Stomach smooth muscle (tissue), 2 donors: ENCODE data around the gene PPIL3.
"Not testable (repeated sequence)": the region's sequence is repeated elsewhere in the genome, so short reads cannot be mapped to it uniquely, and the experiment has no call there.

Experiments used
- H3K27ac ChIP-seq: one replicate; pipeline ENCODE4 v1.7.0; 2013; ENCODE audit warnings: mild to moderate bottlenecking, low read length, inconsistent platforms
- H3K27me3 ChIP-seq, 2 donors: one replicate each; pipeline ENCODE4 v1.7.0; 2013; ENCODE audit warnings: low read length in 2 of 2; ENCODE audit not compliant: insufficient read depth in 2 of 2, control insufficient read depth in 1 of 2
- H3K36me3 ChIP-seq, 2 donors: one replicate each; pipeline ENCODE4 v1.7.0; 2013; ENCODE audit warnings: low read length in 2 of 2; ENCODE audit not compliant: control insufficient read depth in 2 of 2, insufficient read depth in 2 of 2
- H3K4me1 ChIP-seq: one replicate; pipeline ENCODE4 v1.7.0; 2013; ENCODE audit warnings: low read length; ENCODE audit not compliant: control insufficient read depth, insufficient read depth
- H3K4me3 ChIP-seq, 2 donors: one replicate each; pipeline ENCODE4 v1.7.0; 2013; ENCODE audit warnings: low read length in 2 of 2
- H3K9ac ChIP-seq, 2 donors: one replicate each; pipeline ENCODE4 v1.7.0; 2013; ENCODE audit warnings: low read length in 2 of 2, mild to moderate bottlenecking in 1 of 2
- H3K9me3 ChIP-seq, 2 donors: one replicate each; pipeline ENCODE4 v1.7.0; 2013; ENCODE audit warnings: low read length in 2 of 2; ENCODE audit not compliant: control insufficient read depth in 2 of 2
- donor health status: healthy.
- donor health status: Pancreatic carcinoma.

PPIL3 gene

DNA sequence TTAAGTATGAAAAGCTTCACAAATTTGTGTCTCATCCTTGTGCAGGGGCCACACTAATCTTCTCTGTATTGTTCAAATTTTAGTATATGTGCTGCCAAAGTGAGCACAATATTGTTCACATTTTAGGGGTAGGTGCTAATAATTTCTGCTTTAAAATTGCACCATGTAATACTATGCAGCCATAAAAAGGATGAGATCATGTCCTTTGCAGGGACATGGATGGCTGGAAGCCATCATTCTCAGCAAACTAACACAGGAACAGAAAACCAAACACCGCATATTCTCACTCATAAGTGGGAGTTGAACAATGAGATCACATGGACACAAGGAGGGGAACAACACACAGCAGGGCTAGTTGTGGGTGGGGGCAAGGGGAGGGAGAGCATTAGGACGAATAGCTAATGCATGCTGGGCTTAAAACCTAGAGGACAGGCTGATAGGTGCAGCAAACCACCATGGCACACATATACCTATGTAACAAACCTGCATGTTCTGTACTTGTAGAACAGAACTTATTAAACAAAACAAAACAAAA, 7.1 kb downstream of the PPIL3 start:
- not testable (repeated sequence) for H3K9ac ChIP-seq, H3K9me3 ChIP-seq, H3K4me1 ChIP-seq, H3K4me3 ChIP-seq, H3K27ac ChIP-seq, H3K27me3 ChIP-seq
- H3K36me3 ChIP-seq, result peaks cover 18 to 25% of the 10 kb centered on the region in 2 donors

DNA sequence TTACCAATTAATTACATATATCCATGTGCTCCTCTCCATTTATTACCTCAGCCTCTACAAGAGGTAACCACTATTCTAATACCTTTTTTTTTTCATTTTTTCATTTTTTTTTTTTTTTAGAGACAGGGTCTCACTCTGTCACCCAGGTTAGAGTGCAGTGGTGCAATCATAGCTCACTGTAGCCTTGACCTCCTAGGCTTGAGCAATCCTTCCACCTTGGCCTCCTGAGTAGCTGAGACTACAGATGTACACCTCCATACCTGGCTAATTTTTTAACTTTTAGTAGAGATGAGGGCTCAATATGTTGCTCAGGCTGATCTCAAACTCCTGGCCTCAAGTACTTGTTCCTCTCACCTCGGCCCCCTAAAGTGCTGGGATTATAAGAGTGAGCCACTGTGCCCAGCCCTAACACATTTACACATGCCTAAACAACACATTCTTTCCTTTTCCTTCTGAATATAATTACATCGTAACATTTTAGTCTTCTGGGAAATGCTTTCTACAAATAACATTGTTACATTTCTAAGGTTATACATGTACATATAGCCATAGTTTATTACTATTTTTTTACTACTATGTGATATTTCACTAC, 10.5 kb downstream of the PPIL3 start:
- H3K9me3 ChIP-seq, result no peaks in the 10 kb centered on the region
- no peak overlapping the region for H3K4me3 ChIP-seq
- peaks cover 14 to 34% of the 10 kb centered on the region in 2 donors for H3K36me3 ChIP-seq
- no peaks in the 10 kb centered on the region for H3K27me3 ChIP-seq
- no peaks in the 10 kb centered on the region for H3K4me1 ChIP-seq
- H3K9ac ChIP-seq, result no peak overlapping the region
- no peak overlapping the region for H3K27ac ChIP-seq

DNA sequence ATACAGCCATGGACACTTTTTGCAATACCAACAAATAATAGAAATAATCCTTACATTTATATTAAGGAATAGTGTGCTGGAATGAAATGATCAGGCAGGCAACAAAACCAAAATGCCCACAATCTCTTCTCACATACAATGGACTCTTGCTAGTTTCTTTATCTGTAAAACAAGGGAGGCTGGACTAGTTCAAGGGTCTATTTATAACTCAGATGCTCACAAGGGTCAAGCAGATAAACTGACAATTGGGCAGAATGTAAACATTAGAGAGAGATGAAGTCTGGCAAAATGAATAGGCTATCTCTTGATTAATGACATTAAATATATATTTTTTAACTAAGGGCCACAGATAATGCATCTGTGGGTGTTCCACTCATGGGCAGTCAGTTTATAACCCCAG, 11.4 kb downstream of the PPIL3 start:
- Histone ChIP-seq H3K27ac (no peak overlapping the region), H3K27me3 (no peaks in the 10 kb centered on the region), H3K4me1 (no peaks in the 10 kb centered on the region), H3K36me3 (peaks cover 14 to 32% of the 10 kb centered on the region in 2 donors), H3K4me3 (no peak overlapping the region), H3K9ac (no peak overlapping the region), H3K9me3 (no peaks in the 10 kb centered on the region)

DNA sequence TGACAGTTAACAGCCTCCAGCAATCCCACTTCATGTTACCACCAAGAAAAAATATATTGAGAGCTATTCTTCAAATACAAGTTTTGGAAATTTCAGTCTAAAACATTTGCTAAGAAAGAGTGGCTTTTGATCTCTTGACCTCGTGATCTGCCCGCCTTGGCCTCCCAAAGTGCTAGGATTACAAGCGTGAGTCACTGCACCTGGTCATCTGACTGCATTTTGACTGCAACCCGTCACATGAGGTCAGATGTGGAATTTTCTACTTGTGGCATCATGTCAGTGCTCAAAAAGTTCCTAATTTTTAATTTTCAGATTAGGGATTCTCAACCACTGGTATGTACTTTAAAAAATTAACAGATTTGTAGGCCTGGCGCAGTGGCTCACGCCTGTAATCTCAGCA, 15.3 kb downstream of the PPIL3 start:
- no peak overlapping the region for H3K27ac ChIP-seq
- H3K27me3 ChIP-seq, result no peaks in the 10 kb centered on the region
- H3K4me1 ChIP-seq, result no peaks in the 10 kb centered on the region
- no peak overlapping the region for H3K9ac ChIP-seq
- H3K36me3 ChIP-seq, result peaks cover 3 to 18% of the 10 kb centered on the region in 2 donors
- no peaks in the 10 kb centered on the region for H3K9me3 ChIP-seq
- H3K4me3 ChIP-seq, result no peak overlapping the region

DNA sequence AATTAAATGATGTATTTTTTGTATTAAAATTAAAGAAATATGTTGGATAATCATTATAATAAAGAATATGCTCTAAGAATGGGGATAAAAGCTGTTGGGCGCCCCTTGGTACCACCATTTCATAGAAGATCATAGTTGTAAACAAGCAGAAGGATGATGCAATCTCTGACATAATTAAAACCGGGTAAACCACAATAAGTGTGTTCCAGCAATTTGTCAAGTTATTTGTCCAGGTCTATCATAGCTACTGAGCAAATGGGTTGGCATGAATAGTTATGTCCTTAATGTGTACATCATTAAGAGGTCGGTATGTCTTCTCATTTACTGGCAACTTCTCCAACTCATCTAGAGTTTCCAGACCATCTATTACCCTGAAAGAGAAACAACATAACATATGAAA, 17.7 kb downstream of the PPIL3 start:
- H3K36me3 ChIP-seq, result peaks cover 3 to 10% of the 10 kb centered on the region in 2 donors
- no peak overlapping the region for H3K9ac ChIP-seq
- H3K4me3 ChIP-seq, result no peak overlapping the region
- H3K27me3 ChIP-seq, result no peaks in the 10 kb centered on the region
- no peak overlapping the region for H3K27ac ChIP-seq
- peaks cover 3% of the 10 kb centered on the region for H3K4me1 ChIP-seq
- no peaks in the 10 kb centered on the region for H3K9me3 ChIP-seq

DNA sequence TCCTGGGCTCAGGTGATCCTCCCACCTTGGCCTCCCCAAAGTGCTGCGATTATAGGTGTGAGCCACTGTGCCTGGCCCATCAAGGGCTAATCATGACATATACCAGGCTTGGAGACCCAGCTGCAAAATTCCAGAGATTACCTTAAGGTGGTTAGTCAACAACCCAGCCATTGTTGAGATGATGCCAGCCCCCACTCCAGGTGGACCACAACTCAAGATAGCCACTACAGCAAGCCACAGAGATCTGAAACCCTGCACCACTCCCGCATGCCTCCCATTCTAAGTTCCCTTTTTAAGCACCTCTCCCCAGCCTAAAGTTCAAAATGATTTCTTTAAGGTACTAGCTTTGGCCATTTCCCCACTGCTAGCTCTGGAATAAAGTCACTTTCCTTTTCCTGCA, 19.9 kb downstream of the PPIL3 start:
- Histone ChIP-seq H3K27ac (no peak overlapping the region), H3K27me3 (no peaks in the 10 kb centered on the region), H3K4me1 (peaks cover 6% of the 10 kb centered on the region), H3K4me3 (no peak overlapping the region), H3K36me3 (peaks cover 2 to 3% of the 10 kb centered on the region in 2 donors), H3K9me3 (no peaks in the 10 kb centered on the region), H3K9ac (no peak overlapping the region)

DNA sequence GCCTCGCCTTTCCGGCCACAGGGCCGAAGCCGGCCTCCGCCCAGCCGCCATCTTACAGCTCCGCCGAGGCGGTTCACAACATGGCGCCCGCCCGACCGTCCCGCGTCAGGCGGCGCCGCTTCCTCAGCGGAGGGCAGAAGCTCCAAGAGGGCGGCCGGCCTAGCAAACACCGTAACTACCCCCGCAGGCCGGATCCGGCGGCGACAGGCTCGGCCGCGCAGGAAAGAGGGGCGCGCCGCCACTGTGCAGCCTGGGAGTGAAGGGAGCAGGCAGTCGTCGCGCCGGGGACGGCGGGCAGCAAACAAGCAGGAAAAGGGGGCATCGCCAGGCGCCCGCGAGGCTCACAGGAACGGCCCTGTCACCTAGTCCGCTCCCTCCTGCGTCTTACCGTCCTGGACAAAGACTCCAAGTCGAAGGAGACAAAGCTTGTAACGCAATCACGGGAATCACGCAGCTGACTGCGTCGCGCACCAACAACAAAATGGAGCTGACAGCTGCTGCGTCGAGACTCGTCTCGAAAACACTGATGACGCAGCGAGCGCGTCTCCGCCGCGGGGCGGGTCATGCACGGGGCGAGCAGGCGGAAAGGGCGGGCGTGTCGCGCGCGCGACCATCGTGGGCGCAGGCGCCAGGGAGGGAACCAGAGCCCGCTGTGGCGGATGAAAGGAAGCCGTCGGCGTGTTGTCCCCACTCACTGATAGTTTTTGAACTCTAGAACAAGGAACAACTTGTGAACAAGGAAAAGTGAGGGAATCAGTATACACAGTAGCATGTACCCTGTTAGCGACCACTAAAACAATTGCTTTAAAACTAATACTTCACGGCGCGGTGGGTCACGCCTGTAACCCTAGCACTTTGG, 24.5 kb downstream of the PPIL3 start, which contains the start of gene CLK1:
Gene CLK1 (minus strand): TSS at position 483 of the 859 bp plus-strand sequence. CDS start 2,796 bp downstream, outside the sequence.
- Histone ChIP-seq H3K36me3 (peaks cover 0 to 2% of the 10 kb centered on the region in 2 donors), H3K27ac (peak within 1 kb of the TSS; percentile 100), H3K4me3 (peak within 1 kb of the TSS; percentile 97 to 99), H3K9me3 (no peaks in the 10 kb centered on the region), H3K9ac (peak within 1 kb of the TSS; percentile 100), H3K4me1 (peaks cover 9% of the 10 kb centered on the region), H3K27me3 (no peaks in the 10 kb centered on the region)

DNA sequence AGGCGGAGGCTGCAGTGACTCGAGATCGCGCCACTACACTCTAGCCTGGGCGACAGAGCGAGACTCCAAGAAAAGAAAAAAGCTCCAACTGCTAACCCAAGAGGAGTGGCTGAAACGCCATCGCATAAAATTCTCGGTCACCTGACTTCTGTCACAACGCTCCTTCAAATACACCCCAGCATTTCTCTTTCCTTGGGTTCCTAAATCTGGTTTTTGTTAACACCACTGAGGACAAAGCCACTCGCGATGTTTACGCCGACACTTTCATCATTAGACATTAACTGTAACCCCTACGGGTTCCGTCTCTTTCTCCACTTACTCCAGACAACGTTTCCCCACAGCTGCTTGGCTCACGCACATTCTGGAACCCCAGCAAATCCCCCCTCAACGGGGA, 25.1 kb downstream of the PPIL3 start:
- H3K4me1 ChIP-seq, result peaks cover 13% of the 10 kb centered on the region
- peak overlapping the region; percentile 100 for H3K9ac ChIP-seq
- H3K27ac ChIP-seq, result peak overlapping the region; percentile 100
- H3K27me3 ChIP-seq, result no peaks in the 10 kb centered on the region
- peaks cover 0 to 8% of the 10 kb centered on the region in 2 donors for H3K36me3 ChIP-seq
- H3K9me3 ChIP-seq, result no peaks in the 10 kb centered on the region
- H3K4me3 ChIP-seq, result peak overlapping the region; percentile 97 to 99

DNA sequence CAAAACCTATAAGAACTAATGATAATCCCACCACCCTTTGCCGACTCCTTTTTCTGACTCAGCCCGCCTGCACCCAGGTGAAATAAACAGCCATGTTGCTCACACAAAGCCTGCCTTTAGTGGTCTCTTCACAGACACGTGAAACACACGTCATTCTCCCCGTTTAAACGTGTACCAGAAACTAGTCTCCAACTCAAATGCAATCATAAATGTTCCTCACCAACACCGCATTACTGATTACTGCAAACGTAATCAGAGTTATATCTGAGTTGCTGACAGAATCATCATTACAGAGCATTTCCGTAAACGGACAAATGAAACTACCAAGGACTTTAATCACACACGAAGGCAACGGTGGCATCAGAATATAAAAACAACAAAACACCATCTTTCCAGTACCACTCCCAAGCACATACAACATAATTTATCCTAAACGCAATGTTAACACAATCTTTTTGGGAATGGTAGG, 26.3 kb downstream of the PPIL3 start:
- Histone ChIP-seq H3K9me3 (no peaks in the 10 kb centered on the region), H3K27ac (peak overlapping the region; percentile 100), H3K4me1 (peaks cover 13% of the 10 kb centered on the region), H3K27me3 (no peaks in the 10 kb centered on the region), H3K36me3 (peaks cover 11 to 20% of the 10 kb centered on the region in 2 donors), H3K4me3 (peak overlapping the region; percentile 97 to 99), H3K9ac (peak overlapping the region; percentile 100)

DNA sequence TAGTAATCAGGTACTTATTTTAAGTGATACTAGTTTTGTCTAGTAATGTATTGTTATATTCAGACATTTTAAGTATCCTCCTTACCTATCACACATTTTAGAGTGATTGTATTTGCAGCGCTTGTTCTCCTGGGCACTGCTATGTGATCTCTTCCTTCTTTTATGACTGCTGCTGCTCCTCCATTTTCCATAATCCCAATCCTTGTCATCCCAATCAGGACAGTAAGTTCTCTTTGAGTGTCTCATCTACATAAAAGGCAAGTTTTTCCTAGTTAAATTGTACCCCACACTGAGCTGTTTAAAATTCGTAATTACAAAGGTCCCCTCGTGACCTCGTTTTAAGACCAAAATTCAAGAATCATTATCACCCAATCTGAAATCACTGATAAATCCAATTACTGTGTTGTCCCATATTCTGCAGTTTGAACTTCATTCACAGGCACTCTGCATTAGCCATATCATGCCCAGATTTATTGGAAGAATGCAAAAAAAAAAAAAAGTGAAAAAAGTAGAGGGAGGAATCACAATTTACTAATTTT, 27.2 kb downstream of the PPIL3 start:
- peak overlapping the region; percentile 97 to 99 for H3K4me3 ChIP-seq
- H3K9me3 ChIP-seq, result no peaks in the 10 kb centered on the region
- peak overlapping the region; percentile 37 to 100 for H3K9ac ChIP-seq
- H3K4me1 ChIP-seq, result peaks cover 9% of the 10 kb centered on the region
- no peaks in the 10 kb centered on the region for H3K27me3 ChIP-seq
- H3K36me3 ChIP-seq, result peaks cover 18 to 29% of the 10 kb centered on the region in 2 donors
- no peak overlapping the region for H3K27ac ChIP-seq
